ENCODE measurements around the gene CLTCL1.

The CLTCL1 gene

DNA sequence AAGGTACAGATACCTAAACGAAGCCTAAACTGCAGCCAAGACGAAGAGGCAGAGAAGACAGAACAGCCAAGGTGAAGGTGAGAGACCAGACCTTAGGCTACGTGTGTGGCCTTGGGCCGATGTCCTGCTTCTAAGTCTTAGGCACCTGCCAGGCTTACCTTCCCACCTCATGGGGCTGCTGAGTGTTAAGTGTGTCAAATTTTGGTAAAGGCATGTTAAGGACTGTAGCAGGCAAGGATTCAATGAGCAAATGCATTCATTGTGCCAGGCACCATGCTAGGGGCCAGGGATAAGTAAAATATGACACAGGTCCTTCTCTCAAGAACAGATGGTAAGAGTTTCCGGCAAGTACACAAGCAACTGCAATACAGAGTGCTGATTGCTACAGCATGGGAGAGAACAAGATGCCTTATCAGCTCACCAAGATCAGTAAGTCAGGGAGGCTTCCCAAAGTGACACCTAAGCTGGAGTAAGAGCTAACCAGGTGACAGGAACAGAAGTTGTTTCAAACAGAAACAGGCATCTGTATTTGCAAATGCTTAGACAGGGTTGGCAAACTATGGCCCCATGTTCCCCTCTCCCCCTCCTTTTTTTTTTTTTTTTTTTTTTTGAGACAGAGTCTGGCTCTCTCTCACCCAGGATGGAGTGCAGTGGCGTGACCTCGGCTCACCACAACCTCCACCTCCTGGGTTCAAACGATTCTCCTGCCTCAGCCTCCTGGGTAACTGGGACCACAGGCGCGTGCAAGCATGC is 46.7 kb downstream of the CLTCL1 start:
- DNase-seq = no peak

DNA sequence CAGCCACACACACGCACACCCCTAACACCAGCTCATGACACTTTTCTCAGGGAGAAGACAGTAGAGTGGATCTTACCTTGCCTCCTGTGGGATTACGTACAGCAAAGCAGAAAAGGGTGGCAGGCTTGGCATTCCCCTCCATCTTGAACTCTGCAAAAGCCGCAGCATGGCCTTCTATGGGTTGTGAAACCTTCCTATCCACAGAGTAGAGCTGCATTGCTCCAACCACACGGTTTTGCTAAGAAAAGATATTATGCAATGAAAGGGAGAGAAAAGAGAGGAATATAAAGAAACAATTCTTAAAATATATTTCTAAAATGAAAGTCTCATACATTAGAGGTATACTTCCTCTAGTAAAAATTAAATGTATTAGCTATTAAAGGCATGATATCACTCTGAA is 48.8 kb downstream of the CLTCL1 start:
- no peak for DNase-seq

DNA sequence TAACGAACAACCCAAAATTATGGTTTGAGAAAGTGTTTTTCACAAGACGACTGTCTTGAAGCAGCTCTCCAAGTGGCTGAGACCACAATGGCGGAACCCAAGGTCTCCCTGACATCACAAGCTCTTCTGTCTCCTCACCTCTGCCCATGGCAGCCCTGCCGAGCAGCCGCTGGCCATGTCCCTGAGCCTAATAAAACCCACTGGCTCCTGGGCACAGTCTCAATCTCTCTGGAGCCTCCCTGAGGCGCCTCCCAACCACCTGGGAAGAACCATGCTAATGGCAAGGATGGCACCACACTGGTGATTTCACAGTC is 50.0 kb downstream of the CLTCL1 start:
- no peak for DNase-seq

DNA sequence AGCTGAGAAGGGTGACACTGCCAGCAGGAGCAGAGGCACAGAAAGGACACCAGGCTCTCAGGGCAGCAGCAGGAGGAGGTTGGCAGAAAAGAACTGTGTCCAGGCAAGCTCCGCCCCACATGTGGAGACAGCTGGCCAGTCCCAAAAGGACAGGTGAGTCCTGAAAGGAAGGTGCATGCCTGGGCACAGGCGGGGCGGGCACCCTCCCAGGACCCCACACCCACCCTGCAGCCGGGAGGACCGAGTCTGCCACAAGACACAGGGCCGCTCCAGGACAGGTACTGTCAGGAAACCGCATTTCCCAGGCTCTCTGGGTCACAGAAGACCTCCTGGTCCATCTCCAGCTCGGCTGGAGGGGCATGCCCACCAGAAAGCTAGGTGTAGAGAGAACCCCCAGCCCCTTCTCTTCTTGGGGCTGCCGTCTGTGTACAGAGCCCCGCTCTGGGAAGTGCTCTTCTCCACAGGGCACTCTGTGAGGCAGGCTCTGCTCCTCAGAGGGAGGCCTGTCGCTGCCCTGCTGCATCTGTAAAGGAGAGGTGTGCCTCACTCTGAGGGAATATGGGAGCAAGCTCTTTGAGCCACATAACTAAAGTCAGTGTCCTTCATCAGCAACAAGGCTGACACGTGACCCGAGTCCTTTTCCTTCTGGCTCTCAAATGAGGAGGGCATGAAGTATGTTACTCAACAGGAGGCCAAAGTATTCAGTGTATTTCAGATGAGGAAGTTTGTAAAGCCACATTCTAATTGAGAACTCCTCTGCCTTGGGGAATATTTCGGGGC is 50.5 kb downstream of the CLTCL1 start:
- DNase-seq = no peak

DNA sequence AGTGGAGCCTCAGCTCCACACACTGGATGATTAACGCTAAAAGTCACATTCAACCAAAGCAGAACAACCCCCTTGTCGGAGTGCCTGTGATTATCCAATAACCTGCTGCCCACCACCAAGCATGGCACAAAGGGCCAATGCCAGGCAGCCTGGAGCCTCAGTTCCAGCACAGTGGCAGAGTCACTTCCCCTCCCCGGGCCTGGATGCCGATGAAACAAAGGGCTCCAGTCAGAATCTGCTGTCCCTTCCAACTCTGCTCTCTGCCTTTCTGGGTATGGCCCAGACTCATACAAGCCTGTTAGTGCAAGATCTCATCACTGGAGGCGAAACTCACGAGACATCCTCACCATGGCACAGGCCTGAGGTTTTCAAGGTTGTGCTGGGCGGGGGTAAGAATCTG is 52.1 kb downstream of the CLTCL1 start:
- DNase-seq = no peak

DNA sequence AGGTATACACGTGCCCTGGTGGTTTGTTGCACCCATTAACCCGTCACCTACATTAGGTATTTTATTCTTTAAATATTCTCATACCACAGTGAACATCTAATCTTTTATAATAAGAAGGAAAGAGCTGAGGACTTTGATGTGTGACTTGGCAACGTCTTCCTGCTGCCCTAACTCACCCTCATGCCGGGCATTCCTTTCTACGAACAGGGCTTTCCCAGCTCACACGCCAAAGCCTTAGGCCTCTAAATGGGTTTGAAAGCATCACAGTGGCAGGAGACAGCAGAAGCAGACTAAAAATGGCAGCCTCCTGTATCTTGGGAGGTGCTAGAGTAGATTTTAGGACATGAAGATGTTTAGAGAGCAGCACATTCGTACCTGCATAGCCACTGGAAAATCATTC is 52.6 kb downstream of the CLTCL1 start:
- DNase-seq = no peak

DNA sequence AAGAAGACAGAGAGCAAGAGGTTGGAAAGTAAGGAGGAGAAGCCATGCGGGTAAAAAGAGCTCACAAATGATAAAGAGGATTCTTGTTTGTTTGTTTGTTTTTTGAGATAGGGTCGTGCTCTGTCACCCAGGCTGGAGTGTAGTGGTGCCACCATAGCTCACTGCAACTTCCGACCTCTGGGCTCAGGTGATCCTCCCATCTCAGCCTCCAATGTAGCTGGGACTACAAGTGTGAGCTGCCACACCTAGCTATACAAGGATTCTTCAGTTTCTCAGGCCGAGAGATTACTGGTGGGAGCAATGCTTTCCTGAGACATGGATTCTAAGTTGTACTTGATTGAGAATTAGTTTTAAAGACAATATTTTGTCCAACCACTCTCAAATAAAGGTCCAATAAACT is 55.6 kb downstream of the CLTCL1 start:
- no peak for DNase-seq

DNA sequence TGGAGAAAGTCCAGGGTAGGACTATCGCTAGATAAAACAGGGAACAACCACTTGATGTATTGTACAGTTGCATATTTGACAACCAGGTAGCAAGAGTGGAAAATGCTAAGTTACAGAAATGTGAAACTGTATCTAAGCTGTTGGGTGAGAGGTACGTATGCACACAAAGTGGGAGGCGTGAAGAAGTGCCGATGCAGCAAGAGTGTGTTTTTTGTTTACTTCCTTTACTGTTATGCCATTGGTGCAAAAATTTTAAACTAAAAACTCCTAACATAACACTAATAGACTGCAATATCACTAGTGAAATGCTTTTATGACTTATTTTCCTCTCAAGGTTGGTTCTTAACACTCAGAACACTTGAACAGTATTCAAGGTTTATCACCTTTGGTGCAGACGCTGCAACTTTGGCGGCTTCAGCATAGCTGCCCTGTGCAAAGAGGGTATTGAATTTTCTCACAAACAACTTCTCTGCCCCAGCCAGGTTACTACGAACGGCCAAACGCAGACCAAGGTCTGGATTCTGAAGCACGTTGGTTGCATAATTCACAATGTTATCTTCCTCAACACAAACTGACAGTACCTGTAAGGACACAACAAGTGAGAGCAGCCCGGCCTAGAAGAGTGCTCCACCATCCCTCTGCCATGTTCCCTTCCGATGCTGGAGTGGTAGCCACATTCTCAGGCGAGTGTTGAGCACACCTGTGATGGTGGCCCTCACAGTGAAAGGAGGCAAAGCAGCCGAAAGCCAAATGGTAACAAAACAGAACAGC is 57.2 kb downstream of the CLTCL1 start:
- no peak for DNase-seq

DNA sequence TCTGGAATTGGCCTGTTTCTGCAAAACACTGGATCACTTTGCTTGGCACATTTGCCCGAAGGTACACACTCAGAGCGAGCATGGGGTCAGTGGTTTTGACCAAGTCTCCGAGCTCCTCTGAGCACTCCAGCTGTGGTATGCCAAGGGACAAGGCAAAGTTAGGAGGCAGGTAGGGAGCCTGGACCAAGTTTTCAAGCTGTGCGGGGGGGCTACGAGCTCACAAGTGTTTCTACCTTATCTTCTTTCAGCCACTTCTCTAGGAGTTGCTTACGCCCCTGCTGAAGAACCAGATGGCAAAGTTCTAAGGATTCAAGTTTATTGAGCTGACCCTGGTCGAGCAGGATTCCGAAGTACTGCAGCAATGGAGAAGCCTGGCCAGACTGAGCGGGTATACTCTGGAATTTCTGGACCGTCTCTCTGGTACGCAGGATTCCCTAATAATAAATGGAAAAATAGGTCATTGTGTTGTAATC is 58.3 kb downstream of the CLTCL1 start:
- no peak for DNase-seq

DNA sequence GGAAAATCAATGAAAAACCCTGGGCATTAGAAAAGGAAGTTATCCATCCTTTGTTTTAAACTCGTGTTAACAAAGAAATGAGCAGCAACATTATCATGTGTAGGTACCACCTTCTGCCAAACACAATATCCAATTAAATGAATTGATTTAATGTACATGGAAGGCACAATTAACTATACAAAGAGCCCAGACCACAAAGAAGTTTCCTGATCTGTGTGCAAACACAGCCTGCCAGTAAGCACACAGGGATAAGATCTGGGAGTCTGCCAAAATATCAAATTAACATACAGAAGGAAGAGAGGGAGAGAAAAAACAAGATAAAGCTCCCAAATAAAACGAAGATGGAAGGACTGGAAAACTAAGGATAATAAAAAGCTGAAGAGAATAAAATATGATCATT is 58.9 kb downstream of the CLTCL1 start:
- DNase-seq = no peak

DNA sequence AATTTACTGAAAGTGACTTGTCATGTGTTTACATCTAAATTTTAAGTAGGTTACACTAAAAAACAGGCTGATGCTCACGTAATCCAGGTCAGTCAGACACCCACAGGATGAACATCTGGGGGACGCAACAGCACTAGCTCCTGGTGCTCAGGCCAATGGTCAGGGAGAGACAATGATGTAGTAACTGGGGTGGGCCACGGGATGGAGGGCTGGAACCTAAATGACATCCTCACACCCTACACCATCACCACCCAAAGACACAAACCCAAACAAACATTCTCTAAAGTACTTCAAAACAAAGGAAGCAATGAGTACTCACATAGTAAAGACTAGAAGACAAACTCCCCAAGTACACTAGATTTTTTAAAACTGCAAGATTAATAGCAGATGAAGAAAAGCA is 59.5 kb downstream of the CLTCL1 start:
- no peak for DNase-seq

DNA sequence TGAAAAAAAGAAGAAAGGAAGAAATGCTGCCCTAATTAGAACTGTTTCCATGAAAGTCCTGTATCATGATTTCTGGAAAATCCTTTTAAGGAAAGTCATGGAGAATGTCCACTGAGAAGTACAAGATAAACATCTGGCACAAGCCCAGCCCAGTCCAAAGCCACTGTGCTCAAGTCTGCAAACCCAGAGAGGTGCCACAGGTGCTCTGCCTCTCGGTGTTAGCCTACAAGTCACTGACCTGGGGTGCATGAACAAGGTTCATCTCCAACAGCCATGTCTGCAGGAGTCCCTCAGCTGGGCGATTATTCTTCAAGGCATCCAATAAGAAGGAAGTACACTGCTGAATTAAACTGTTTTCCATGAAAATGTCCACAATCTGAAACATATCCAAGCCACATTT is 61.9 kb downstream of the CLTCL1 start:
- no peak for DNase-seq

DNA sequence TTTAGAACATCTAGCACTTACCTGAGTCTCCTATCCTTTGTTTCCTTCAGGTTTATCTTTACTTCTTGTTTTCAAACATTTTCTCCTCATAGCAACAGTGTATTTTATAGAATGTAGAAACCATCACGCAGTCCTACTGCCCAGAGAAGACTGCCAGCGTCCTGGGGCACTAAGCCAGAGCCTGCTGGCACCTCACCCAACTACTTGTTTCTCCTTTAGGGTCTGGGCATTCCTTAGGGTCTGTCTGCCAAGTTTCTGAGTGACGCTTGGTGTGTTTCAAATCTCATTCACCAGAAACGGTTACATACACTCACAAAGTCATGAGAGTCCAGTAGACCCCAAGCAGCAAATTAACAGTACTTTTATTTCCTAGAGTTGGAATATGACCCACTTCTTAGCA is 63.3 kb downstream of the CLTCL1 start:
- no peak for DNase-seq

DNA sequence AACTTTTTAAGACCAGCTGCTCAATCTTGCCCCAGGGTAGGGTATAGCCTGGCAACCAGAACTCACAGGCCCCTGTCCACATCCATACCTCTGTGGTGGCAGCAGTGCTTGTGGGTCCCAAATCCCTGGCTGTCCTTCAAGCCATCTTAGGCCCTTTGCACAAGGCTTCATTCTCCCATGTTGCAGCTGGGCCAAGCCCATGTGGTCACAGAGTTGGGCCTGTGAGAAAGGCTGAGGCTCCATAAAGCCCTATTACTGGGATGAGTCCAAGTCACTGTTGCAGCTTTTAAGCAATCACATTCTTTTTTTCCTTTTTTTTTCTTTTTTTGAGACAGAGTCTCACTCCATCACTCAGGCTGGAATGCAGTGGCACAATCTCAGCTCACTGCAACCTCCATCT is 65.1 kb downstream of the CLTCL1 start:
- no peak for DNase-seq

DNA sequence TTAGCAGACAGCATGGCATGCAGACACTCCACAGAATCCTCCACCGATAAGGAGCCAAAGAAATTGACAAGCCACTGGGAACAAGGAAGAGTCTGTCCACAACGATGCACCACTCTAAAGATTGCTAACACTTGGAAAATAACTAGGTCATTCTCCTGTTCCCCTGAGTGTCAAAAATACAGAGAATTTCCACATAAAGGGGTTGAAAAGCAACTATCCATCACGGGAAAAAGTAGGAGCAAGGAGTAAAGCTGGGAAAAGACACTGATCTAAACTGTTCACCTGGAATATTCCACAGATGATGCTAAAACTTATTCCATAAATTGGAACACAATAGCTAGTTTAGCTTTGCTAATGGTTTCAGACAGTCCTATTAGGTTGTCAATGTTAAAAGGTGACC is 66.0 kb downstream of the CLTCL1 start:
- DNase-seq = no peak

DNA sequence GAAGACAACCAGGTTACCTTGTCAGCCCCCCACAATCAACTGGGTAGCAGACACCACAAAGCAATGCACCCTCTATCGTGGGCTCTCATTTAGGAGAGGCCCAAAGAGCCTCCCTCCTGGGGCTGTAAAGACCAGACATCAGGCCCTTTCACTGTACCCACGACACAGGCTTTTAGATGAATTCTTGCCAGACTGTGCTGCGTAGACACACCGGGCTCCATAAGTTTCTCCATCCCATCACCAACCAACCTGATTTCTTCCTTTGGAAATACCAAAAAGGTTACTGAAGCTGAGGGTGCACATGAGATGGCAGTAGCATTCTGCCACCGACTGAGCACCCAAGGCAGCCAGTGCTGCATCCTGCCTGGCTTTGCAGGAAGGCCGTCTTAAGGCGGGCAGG is 66.5 kb downstream of the CLTCL1 start:
- DNase-seq = no peak

DNA sequence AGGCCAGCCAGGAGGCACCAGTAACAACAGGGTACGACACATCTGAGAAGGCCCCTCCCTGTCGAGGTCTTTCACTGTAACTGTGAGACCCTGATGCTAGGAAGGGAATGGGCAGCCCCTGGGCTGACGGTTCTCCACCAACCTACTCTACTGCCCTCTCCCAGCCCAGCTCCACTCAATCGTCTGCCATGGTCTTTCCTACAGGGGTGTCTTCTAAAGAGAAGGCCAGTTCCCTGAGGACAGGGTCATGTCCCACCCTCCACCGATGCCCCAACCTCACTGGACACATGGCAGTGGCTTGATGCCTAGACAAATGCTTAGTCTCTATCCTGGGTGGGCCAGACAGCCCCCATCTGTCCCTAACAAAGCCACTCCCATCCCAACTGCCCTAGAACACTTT is 67.0 kb downstream of the CLTCL1 start:
- DNase-seq = no peak

DNA sequence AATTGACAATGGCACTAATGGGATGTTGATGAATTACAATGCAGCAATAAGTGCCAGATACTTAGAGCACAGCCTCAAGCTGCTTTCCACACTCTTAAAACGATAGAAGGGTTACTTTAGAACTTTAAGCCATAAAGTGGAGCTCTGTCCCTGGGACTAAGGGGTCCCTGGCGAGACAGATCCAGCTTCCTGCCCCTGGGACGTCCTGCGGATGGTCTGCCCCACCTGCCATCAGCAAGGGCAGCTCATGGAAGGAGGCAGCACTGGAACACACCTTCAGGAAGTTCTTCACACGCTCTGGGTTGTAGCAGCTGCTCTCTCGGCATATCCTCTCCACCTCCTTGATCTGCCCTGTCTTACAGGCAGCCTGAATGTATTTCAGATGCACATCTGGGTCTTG is 67.9 kb downstream of the CLTCL1 start:
- no peak for DNase-seq

DNA sequence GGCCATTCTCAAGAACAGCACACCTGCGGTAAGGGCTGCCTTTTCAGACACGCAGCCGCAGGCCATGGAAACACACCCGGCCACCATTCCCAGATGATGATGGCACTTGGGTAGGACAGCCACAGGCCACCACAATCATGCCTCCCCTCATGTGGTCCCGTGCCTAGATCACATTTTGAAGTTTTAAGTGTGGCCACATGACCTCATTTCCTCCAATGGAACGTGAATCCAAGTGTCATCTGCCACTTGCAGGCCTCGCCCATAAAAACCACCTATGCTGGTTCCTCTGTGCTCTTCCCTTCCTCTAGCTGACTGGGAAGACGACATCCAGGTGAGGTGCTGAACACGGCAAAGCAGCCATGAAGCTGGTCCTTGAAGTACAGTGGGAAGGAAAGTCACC is 68.4 kb downstream of the CLTCL1 start:
- DNase-seq = no peak

DNA sequence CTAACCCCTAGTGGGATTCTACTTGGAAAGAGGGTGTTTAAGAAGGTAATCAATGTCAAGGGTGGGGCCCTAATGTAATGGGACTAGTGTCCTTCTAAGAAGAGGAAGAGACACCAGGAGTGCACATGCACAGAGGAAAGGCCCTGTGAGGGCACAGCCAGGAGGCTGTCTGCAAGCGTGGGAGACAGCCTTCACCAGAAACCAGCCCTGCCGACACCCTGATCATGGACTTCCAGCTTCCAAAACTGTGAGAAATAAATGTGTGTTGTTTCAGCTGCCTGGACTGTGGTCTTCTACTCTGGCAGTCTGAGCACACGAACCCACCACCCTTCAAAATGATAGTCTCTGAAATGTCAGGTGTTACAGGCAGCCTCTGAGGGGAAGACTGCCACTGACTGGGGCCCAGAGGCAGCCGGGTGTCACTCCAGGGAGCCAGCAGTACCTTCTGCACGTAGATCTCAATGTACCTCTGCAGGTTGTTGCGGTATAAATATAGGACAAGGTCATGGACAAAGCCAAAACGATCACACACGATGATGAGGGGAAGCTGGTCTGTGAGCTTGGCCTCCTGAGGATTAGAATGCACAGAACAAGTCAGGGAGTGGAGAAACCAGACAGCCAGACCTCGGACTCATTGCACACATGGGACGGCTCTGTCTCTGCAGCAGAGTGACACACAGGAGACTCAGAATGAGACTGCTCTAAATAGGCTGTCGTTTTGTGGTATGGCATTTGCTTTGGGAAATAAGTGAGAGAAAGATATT is 69.1 kb downstream of the CLTCL1 start:
- DNase-seq = no peak

DNA sequence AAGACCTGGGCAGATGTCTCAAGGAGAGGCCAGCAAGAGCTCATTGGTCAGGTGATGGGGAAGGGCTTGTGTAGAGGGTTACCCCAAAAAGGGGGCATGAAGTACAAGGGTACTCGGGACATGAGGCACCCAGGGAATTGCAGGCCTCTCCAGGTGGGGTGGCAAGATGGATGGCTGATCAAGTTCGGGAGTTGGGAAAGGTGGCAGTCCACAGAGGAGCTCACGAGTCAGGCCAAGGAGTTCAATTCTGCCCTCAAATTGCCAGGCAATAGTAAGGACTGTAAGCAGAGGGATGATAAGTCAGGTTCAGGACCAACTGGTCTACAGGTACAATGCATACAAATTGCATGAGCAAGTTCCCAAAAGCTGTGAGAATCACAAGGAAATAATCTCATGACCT is 70.7 kb downstream of the CLTCL1 start:
- DNase-seq = no peak

DNA sequence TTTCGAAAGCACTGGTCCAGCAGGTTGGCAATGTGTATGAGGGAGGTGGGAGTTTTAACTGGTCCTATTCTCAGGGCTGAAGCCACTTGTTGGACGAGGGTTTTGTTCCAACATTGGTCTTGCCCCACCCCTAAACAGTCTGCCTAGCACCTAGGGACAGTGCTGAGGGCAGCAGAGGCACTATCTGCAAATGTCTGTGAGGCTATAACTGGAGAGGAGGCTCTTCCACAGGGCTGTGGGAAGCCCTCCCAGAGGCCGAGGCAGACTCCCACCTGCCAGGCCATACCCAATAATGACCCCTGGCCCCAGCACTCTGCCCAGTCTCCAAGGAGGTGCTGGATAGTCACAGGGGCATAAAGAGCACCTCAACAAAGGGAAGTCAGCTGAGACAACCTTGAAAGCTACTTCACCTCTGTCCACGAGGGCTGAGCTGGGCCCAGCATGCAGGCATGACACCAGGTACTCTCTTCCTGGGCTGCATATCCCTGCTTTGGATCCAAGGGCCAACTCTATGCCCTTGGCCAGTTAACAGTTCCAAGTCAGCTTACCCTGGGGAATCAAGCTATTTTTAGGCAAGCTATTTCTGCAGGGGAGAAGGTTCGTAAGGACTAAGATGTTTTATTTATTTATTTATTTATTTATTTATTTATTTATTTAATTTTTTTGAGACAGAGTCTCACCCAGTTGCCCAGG is 72.8 kb downstream of the CLTCL1 start:
- DNase-seq = no peak

DNA sequence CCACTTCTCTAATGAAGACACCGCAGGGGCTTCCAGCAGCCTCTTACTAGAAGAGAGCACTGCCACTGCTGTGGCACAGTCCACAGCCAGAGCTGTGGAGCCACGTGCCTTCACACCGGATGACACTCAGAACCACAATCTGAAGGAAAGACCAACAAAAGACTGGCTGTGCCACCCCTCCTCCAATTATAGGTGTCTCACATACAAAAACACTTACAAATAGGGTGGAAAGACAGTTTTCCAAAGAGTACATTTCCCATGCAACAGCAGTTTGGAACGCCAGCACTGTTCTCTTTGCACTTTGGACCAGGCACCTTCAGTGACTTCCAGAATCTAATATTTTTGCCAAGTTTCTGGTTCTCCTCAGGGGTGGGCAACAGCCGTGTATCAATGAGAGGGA is 74.9 kb downstream of the CLTCL1 start:
- no peak for DNase-seq
